ENCODE results near the gene TBC1D9.
A peak's percentile ranks its signal among the peaks of the same experiment; 100 is the strongest.

TBC1D9 gene

DNA sequence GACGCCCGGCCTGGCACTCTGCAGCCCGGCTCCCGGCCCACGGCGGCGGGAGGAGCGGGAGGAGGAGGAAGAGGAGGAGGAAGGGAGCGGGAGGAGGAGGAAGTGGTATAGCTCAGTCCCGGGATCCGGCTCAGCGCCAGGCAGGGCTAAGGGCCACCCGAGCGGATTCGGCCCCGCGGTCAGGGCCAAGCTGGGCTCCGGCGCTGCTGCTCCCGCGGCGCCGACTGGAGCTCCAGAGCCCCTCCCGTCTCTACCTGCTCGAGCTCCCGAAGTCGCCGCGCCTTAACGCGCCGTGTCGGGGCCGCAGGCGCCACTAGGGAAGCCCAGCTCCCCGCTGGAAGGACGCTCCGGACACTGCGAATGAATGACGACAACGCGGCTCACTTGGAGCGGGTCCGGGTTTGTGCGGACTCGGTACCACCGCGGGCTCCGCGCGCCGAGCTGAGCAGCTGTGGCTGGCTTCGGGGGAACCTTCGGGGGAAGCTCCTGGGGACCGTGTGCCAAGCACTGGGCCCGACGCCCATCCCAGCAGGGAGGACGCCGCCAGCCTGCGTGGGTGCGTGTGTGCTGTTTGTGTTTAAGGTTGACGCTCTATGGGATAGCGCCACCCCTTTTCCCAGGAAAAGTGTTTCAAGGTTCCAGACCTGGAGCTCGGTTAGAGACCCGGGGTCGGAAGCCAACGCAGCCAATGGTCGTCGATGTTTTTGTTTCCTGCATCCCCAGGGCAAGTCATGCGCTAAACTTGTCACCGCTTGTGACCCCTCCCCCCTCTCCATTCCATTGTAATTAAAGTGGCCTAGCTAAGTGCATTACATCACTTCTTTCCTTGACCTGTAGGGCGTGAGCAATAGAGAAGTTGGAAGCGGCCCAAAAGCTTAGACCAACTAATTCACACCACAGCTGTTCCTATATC, at the start of gene TBC1D9:
TBC1D9 (minus strand) TSS at position 67 of the 913 bp plus-strand sequence. CDS start 340 bp downstream, outside the sequence.
- TF ChIP-seq CTCF (IDR thresholded peaks at IDR 0.05; ENCODE audit: borderline replicate concordance, control extremely low read depth, extremely low read depth, insufficient read depth, missing control alignments), result no peak
- in situ Hi-C loops (cut with MboI; ENCODE audit: low sequenced_read_pairs, unreplicated experiment), result no loop called here
- peak; percentile 50 for DNase-seq (ENCODE audit: low spot score)

DNA sequence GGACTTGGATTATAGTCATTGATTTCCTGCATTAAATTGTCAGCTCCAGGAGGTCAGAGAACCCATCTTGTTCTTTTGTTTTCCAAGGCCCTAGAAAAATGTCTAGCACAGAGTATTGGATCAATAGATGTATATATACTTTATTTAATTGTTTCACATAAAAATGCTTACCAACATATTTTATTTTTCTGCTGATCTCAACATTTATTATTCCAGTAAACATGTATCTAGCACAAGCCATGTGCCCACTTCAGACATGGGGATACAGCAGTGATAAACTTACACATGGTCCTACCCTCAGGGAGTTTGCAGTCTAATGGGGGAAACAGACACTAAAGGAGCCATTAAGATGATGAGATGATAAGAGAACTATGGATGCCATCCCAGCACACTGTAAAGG, 49.1 kb upstream of the TBC1D9 start:
- TF ChIP-seq CTCF (IDR thresholded peaks at IDR 0.05; ENCODE audit: borderline replicate concordance, control extremely low read depth, extremely low read depth, insufficient read depth, missing control alignments), result no peak
- in situ Hi-C loops (cut with MboI; ENCODE audit: low sequenced_read_pairs, unreplicated experiment), result no loop called here
- DNase-seq (ENCODE audit: low spot score), result no peak

DNA sequence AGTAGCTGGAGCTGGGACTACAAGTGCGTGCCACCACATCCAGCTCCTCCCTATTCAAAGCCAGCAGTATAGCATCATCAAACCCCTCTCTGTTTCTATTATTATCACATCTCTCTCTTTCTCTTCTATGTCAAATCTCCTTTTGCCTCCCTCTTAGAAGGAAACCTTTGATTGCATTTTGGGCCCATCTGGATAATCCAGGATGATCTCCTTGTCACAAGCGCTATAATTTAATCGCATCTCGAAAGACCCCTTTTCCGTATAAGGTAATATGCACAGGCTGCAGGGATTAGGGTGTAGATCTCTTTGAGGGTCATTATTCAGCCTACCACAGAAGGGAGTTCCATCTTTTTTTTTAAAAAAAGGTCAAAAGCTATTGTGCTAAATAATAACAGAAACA, 46.4 kb upstream of the TBC1D9 start:
- in situ Hi-C loops (cut with MboI; ENCODE audit: low sequenced_read_pairs, unreplicated experiment), result no loop called here
- no peak for DNase-seq (ENCODE audit: low spot score)
- TF ChIP-seq CTCF (IDR thresholded peaks at IDR 0.05; ENCODE audit: borderline replicate concordance, control extremely low read depth, extremely low read depth, insufficient read depth, missing control alignments), result no peak

- TF ChIP-seq CTCF (IDR thresholded peaks at IDR 0.05; ENCODE audit: borderline replicate concordance, control extremely low read depth, extremely low read depth, insufficient read depth, missing control alignments), result no peak
- in situ Hi-C loops (cut with MboI; ENCODE audit: low sequenced_read_pairs, unreplicated experiment), result no loop called here
- no peak for DNase-seq (ENCODE audit: low spot score)
Observed at GRCh38 chr4:140800666-140801065, 44.5 kb upstream of the TBC1D9 start.

DNA sequence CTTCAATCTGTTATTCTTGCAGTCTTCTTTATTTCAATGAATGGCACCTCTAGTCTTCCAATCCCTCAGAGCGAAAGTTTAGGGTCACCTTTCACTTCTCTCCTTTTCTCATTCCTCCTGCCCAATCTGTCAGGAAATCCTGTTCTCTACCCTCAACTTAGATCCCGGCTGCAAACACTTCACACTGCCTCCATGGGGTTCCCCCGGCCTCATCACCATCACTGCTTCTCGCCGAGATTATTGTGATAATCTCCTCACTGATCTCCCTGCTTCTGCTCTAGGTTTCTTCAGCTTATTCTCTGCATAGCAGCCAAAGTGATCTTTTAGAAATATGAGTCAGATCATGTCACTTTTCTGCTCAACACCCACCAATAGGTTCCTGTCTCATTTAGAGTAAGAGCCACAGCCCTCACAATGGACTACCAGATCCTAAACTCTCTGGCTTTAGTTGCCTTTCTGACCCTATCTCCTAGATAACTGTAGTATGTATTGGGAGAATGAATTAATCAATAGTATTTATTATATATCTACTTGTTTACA, 43.6 kb upstream of the TBC1D9 start:
- TF ChIP-seq CTCF (IDR thresholded peaks at IDR 0.05; ENCODE audit: borderline replicate concordance, control extremely low read depth, extremely low read depth, insufficient read depth, missing control alignments), result no peak
- DNase-seq (ENCODE audit: low spot score), result no peak

GRCh38 chr4:140793291-140793690, 37.1 kb upstream of the TBC1D9 start:
- DNase-seq (ENCODE audit: low spot score), result no peak
- in situ Hi-C loops (cut with MboI; ENCODE audit: low sequenced_read_pairs, unreplicated experiment), result no loop called here
- no peak for TF ChIP-seq CTCF (IDR thresholded peaks at IDR 0.05; ENCODE audit: borderline replicate concordance, control extremely low read depth, extremely low read depth, insufficient read depth, missing control alignments)

More for the DNA sequence above, 43.6 kb upstream of the TBC1D9 start:
- in situ Hi-C loops (cut with MboI; ENCODE audit: low sequenced_read_pairs, unreplicated experiment), result no loop called here
